ENCODE data around the gene ZNF613.

- TF ChIP-seq CTCF (IDR thresholded peaks at IDR 0.05) (no peak), POLR2A (IDR thresholded peaks at IDR 0.05) (no peak), POLR2AphosphoS5 (IDR thresholded peaks at IDR 0.05) (no peak)
Observed at GRCh38 chr19:51965583-51965982, 38.3 kb downstream of the ZNF613 start.
